SK-N-SH (cell line): ENCODE results near the gene ACER2. TPM values are rescaled to one million over a fixed set of nuclear protein-coding genes. Genes with fewer than 3 reads are reported as not detected.

Experiments used
- CTCF ChIA-PET: fragments of 300-600, 350-600 bp; formaldehyde crosslinking; extraction: SDS; loops from one replicate; lab custom pipeline; 2021; lab: Yijun Ruan, JAX
- POLR2A ChIA-PET: fragments of 350-600 bp; sonication (Branson Sonifier 250); formaldehyde crosslinking; extraction: SDS; loops from one replicate; lab custom pipeline; 2020; ENCODE audit warnings: antibody characterized with exemption, inconsistent platforms; lab: Yijun Ruan, JAX
- DNase-seq: peaks from one replicate; pipeline ENCODE4 v3.0.0; 2012
- H2AFZ ChIP-seq: fragments of 200-600 bp; sonication (generic); 2 replicates; pipeline ENCODE4 v1.8.1; 2016; ENCODE audit warnings: antibody characterized with exemption, mild to moderate bottlenecking, low read depth
- H3F3A ChIP-seq: fragments of 200-600 bp; sonication (generic); replicated peaks from 2 replicates; pipeline ENCODE3; 2016; ENCODE audit warnings: antibody characterized with exemption, mild to moderate bottlenecking; ENCODE audit not compliant: insufficient read depth
- H3K27ac ChIP-seq, 2 experiments: fragments of 200-500 bp in 1 of 2; fragments of 200-600 bp in 1 of 2; sonication (Bioruptor generic) in 1 of 2; sonication (generic), shearing (Covaris generic) in 1 of 2; 2 replicates each; pipeline versions ENCODE4 v1.5.1 to v1.6.1; 2014 to 2016; ENCODE audit warnings: low read depth in 2 of 2, inconsistent platforms in 1 of 2, low read length in 1 of 2, mild to moderate bottlenecking in 1 of 2, mixed read lengths in 1 of 2
- H3K27me3 ChIP-seq: fragments of 200-600 bp; sonication (generic), shearing (Covaris generic); 2 replicates; pipeline ENCODE4 v1.6.1; 2016; ENCODE audit warnings: mixed run types; ENCODE audit not compliant: insufficient read depth
- H3K36me3 ChIP-seq, 2 experiments: fragments of 200-500 bp in 1 of 2; fragments of 200-600 bp in 1 of 2; sonication (Bioruptor generic) in 1 of 2; sonication (generic) in 1 of 2; replicated peaks in 1 of 2; 2 replicates each; pipeline versions ENCODE3 to v1.5.1; 2014 to 2016; ENCODE audit warnings: low read length in 1 of 2, mild to moderate bottlenecking in 1 of 2; ENCODE audit not compliant: insufficient read depth in 2 of 2, control insufficient read depth in 1 of 2
- H3K4me1 ChIP-seq, 2 experiments: fragments of 200-500 bp in 1 of 2; fragments of 200-600 bp in 1 of 2; sonication (Bioruptor generic) in 1 of 2; sonication (generic), shearing (Covaris generic) in 1 of 2; 2 replicates each; pipeline versions ENCODE4 v1.5.1 to v1.6.1; 2014 to 2016; ENCODE audit warnings: low read depth in 1 of 2, low read length in 1 of 2, mixed run types in 1 of 2; ENCODE audit not compliant: insufficient read depth in 2 of 2, control insufficient read depth in 1 of 2
- H3K4me2 ChIP-seq: fragments of 200-600 bp; sonication (generic), shearing (Covaris generic); 2 replicates; pipeline ENCODE4 v1.6.1; 2017; ENCODE audit warnings: mixed run types
- H3K4me3 ChIP-seq, 2 experiments: fragments of 200-500 bp in 1 of 2; fragments of 200-600 bp in 1 of 2; sonication (Bioruptor generic) in 1 of 2; sonication (generic), shearing (Covaris generic) in 1 of 2; 2 replicates each; pipeline versions ENCODE4 v1.5.1 to v1.8.1; 2014 to 2016; ENCODE audit warnings: low read depth in 2 of 2, inconsistent platforms in 1 of 2, low read length in 1 of 2, mild to moderate bottlenecking in 1 of 2, mixed read lengths in 1 of 2, moderate library complexity in 1 of 2
- H3K79me2 ChIP-seq: fragments of 200-600 bp; sonication (generic); 2 replicates; pipeline ENCODE4 v1.8.1; 2017; ENCODE audit warnings: mild to moderate bottlenecking; ENCODE audit not compliant: insufficient read depth
- H3K9ac ChIP-seq: fragments of 200-600 bp; sonication (generic); 2 replicates; pipeline ENCODE4 v1.6.1; 2017; ENCODE audit warnings: mixed run types
- H3K9me2 ChIP-seq: fragments of 200-600 bp; sonication (generic); 2 replicates; pipeline ENCODE4 v1.6.1; 2017; ENCODE audit warnings: mixed run types
- H3K9me3 ChIP-seq: fragments of 200-600 bp; sonication (generic); 2 replicates; pipeline ENCODE4 v1.6.1; 2017; ENCODE audit warnings: mixed run types, mild to moderate bottlenecking, moderate library complexity
- H4K20me1 ChIP-seq: fragments of 200-600 bp; sonication (generic); 2 replicates; pipeline ENCODE4 v1.6.1; 2017; ENCODE audit warnings: mild to moderate bottlenecking, mixed run types; ENCODE audit not compliant: insufficient read depth
- CHD2 ChIP-seq: fragments of 150-350 bp; IDR thresholded peaks from 2 replicates; pipeline ENCODE4 v1.6.1; 2018; ENCODE audit warnings: low read length; ENCODE audit not compliant: partially characterized antibody
- CTCF ChIP-seq: fragments of 200-600 bp; sonication (generic); IDR thresholded peaks from 2 replicates; pipeline ENCODE4 v1.6.1; 2017; ENCODE audit warnings: antibody characterized with exemption, mild to moderate bottlenecking, moderate library complexity
- ELF1 ChIP-seq: IDR thresholded peaks from 2 replicates; pipeline ENCODE4 v1.4.0; 2012
- GABPA ChIP-seq: IDR thresholded peaks from 2 replicates; pipeline ENCODE4 v1.4.0; 2012; ENCODE audit warnings: low read depth, mild to moderate bottlenecking
- GATA2 ChIP-seq: sonication (generic); formaldehyde crosslinking; IDR thresholded peaks from 2 replicates; pipeline ENCODE4 v1.5.0; 2020; ENCODE audit warnings: mild to moderate bottlenecking, missing genetic modification reagents
- IRF3 ChIP-seq: fragments of 150-350 bp; IDR thresholded peaks from 2 replicates; pipeline ENCODE4 v1.6.1; 2016; ENCODE audit warnings: mild to moderate bottlenecking, low read depth, low read length
- NRF1 ChIP-seq: IDR thresholded peaks from 2 replicates; pipeline ENCODE4 v1.6.1; 2012; ENCODE audit warnings: low read depth, mild to moderate bottlenecking, low read length
- RAD21 ChIP-seq: IDR thresholded peaks from 2 replicates; pipeline ENCODE4 v1.6.1; 2012; ENCODE audit warnings: mild to moderate bottlenecking, low read length
- TAF1 ChIP-seq: IDR thresholded peaks from 2 replicates; pipeline ENCODE4 v1.6.1; 2012; ENCODE audit warnings: low read depth, mild to moderate bottlenecking, low read length, moderate library complexity, borderline replicate concordance
- TCF12 ChIP-seq: IDR thresholded peaks from 2 replicates; pipeline ENCODE4 v1.4.0; 2012
- USF1 ChIP-seq: IDR thresholded peaks from 2 replicates; pipeline ENCODE4 v1.4.0; 2012; ENCODE audit warnings: low read depth, borderline replicate concordance
- USF2 ChIP-seq: fragments of 150-350 bp; IDR thresholded peaks from 2 replicates; pipeline ENCODE4 v1.6.1; 2017; ENCODE audit warnings: antibody characterized with exemption, low read length, low read depth, borderline replicate concordance
- YY1 ChIP-seq: IDR thresholded peaks from 2 replicates; pipeline ENCODE4 v1.4.0; 2012; ENCODE audit warnings: low read depth, mild to moderate bottlenecking
- ZBTB33 ChIP-seq: IDR thresholded peaks from 2 replicates; pipeline ENCODE4 v1.4.0; 2012; ENCODE audit warnings: low read depth, borderline replicate concordance
- WGBS: methylation state at CpG from one replicate; pipeline ENCODE4 v1.1.6; 2017; ENCODE audit warnings: low lambda C conversion rate; 5-methylcytosine and 5-hydroxymethylcytosine counted together
- polyA plus RNA-seq, 3 experiments: library from polyadenylated mRNA; depleted of rRNA; stranded (reverse); fragments of >200 nt; gene quantifications; 2 replicates each; pipeline ENCODE4 v1.2.3, GENCODE V29; 2012
- TF ChIP-seq, protein P1 (sequence below): IDR thresholded peaks from 2 replicates; pipeline ENCODE4 v1.4.0; 2012; ENCODE audit warnings: low read depth

Gene ACER2
- polyA plus RNA-seq, 1 of the 3 experiments (the other 2 are of a cell fraction), result 1.3 TPM

GRCh38 chr9:19469271-19469670 lies 60.5 kb downstream of the ACER2 start:
- Histone ChIP-seq H3K36me3 (no peaks in the 10 kb centered on the region), H4K20me1 (no peaks in the 10 kb centered on the region), H3K9me3 (no peaks in the 10 kb centered on the region), H3F3A (no peaks in the 10 kb centered on the region), H3K9ac (no peak overlapping the region), H3K9me2 (no peaks in the 10 kb centered on the region), H3K79me2 (no peaks in the 10 kb centered on the region), H3K4me3 (no peak overlapping the region; a peak in 1 of 4 replicates), H3K27ac (no peak overlapping the region), H3K4me1 (peaks cover 0 to 13% of the 10 kb centered on the region in 2 experiments; a peak in 2 of 4 replicates), H3K27me3 (peaks cover 3% of the 10 kb centered on the region; the same call in 1 of the 2 replicates), H2AFZ (no peak overlapping the region), H3K4me2 (no peak overlapping the region)
- DNase-seq, result no peak
- TF ChIP-seq USF1 (no peak), NRF1 (no peak), GATA2 (CRISPR knock-in tag) (no peak)
- WGBS, result 54% methylated on average over 3 of the region's 3 CpGs
- CTCF ChIA-PET, result no interaction called here
- POLR2A ChIA-PET, result no interaction called here

GRCh38 chr9:19470567-19470966 lies 61.8 kb downstream of the ACER2 start:
- Histone ChIP-seq H3K79me2 (no peaks in the 10 kb centered on the region), H4K20me1 (no peaks in the 10 kb centered on the region), H2AFZ (peak overlapping the region; percentile 49; the same call in 1 of the 2 replicates), H3K9me3 (no peaks in the 10 kb centered on the region), H3K27me3 (peaks cover 4% of the 10 kb centered on the region; the same call in 1 of the 2 replicates), H3K36me3 (no peaks in the 10 kb centered on the region), H3K9ac (no peak overlapping the region), H3K4me3 (peak overlapping the region in 1 of 2 experiments; percentile 58; a peak in 1 of 4 replicates), H3K4me1 (peaks cover 0 to 10% of the 10 kb centered on the region in 2 experiments; a peak in 2 of 4 replicates), H3K9me2 (no peaks in the 10 kb centered on the region), H3K27ac (no peak overlapping the region), H3K4me2 (no peak overlapping the region), H3F3A (no peaks in the 10 kb centered on the region)
- no peak for DNase-seq
- ChIA-PET POLR2A (no interaction called here), CTCF (interaction anchor here (1.0 to 2.0 kb wide), 20 partner anchors 11 to 1416 kb away, joined by 3 to 27 read pairs (median 4); no protein-coding TSS in a partner anchor)
- TF ChIP-seq ZBTB33, result no peak
- TF ChIP-seq NRF1, result no peak
- TF ChIP-seq USF1, result no peak
- no peak for TF ChIP-seq ELF1
- TF ChIP-seq RAD21, result no peak
- no peak for TF ChIP-seq IRF3
- TF ChIP-seq TCF12, result no peak
- TF ChIP-seq GABPA, result no peak
- TF ChIP-seq USF2, result no peak
- TF ChIP-seq TAF1, result no peak
- TF ChIP-seq CTCF, result no peak
- TF ChIP-seq CHD2, result no peak
- no peak for TF ChIP-seq YY1
- TF ChIP-seq, protein P1, sequence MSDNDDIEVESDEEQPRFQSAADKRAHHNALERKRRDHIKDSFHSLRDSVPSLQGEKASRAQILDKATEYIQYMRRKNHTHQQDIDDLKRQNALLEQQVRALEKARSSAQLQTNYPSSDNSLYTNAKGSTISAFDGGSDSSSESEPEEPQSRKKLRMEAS, result no peak
- WGBS, result 54% methylated on average over 5 of the region's 5 CpGs
